Mucosa of descending colon (tissue), 3 donors: Measurements from ENCODE around the gene CFAP77. TPM values are rescaled to one million over a fixed set of nuclear protein-coding genes. Genes with fewer than 3 reads are reported as not detected.

Source experiments
- ATAC-seq: fragments of 200-7000 bp; cut with Tn5 transposase; one replicate; pipeline ENCODE4 v1.9.1; 2020; ENCODE audit warnings: mild to moderate bottlenecking, moderate library complexity
- DNase-seq, 3 donors: peaks; one replicate each; pipeline ENCODE4 v3.0.0-alpha.2; 2020
- H3K36me3 ChIP-seq: fragments of 200-600 bp; one replicate; pipeline ENCODE4 v1.8.0; 2021; ENCODE audit warnings: low read depth, mild to moderate bottlenecking
- H3K4me1 ChIP-seq: fragments of 200-600 bp; one replicate; pipeline ENCODE4 v1.8.0; 2021; ENCODE audit warnings: low read depth, mild to moderate bottlenecking
- H3K4me3 ChIP-seq: fragments of 200-600 bp; one replicate; pipeline ENCODE4 v1.8.0; 2021; ENCODE audit warnings: mild to moderate bottlenecking
- H3K9me3 ChIP-seq: fragments of 200-600 bp; one replicate; pipeline ENCODE4 v1.8.0; 2021; ENCODE audit warnings: mild to moderate bottlenecking
- CTCF ChIP-seq: fragments of 200-600 bp; IDR thresholded peaks from one replicate; pipeline ENCODE4 v1.8.0; 2022; ENCODE audit warnings: antibody characterized with exemption, mild to moderate bottlenecking
- intact Hi-C, 2 donors: fragments of 100-400 bp; cut with DNase I in 1 of 2; cut with micrococcal nuclease in 1 of 2; formaldehyde crosslinking; loops; one replicate each; pipeline versions ENCODE4 v1.11.0 to v1.11.1; 2022; cut with DNase I, micrococcal nuclease
- total RNA-seq, 3 donors: library from RNA; stranded (reverse); fragmentation: NEBNext Ultra II Directional in 2 of 3; extraction: Animal tissue kit (Norgen Biotek cat#: 25700) in 2 of 3; gene quantifications; one replicate each; pipeline versions ENCODE4 v1.2.1 to v1.2.4, GENCODE V29; 2021 to 2023
- donor health status: DM: no; HTN: no; CAD: no; lungs with moderate emphysema.
- donor health status: DM: no; HTN: no; CAD: no.
- donor health status: DM: no; HTN: yes; CAD: no.

Gene CFAP77
- total RNA-seq, 3 donors from 2014 or later = not detected

GRCh38 chr9:132487351-132487791 is 77.4 kb downstream of the CFAP77 start:
- no peaks in the 10 kb centered on the region for H3K4me1 ChIP-seq
- TF ChIP-seq CTCF = no peak
- ATAC-seq (peak; percentile 10), DNase-seq (no peak)
- H3K36me3 ChIP-seq = no peaks in the 10 kb centered on the region
- no peaks in the 10 kb centered on the region for H3K9me3 ChIP-seq
- intact Hi-C loops = no loop called here
- no peak overlapping the region for H3K4me3 ChIP-seq

GRCh38 chr9:132487980-132488535 is 78.0 kb downstream of the CFAP77 start:
- ATAC-seq (no peak), DNase-seq (no peak)
- H3K36me3 ChIP-seq = no peaks in the 10 kb centered on the region
- intact Hi-C loops = no loop called here
- no peaks in the 10 kb centered on the region for H3K9me3 ChIP-seq
- H3K4me3 ChIP-seq = no peak overlapping the region
- TF ChIP-seq CTCF = no peak
- no peaks in the 10 kb centered on the region for H3K4me1 ChIP-seq

- DNase-seq = no peak
- no peaks in the 10 kb centered on the region for H3K4me1 ChIP-seq
- no peak for TF ChIP-seq CTCF
- intact Hi-C loops = no loop called here
- no peaks in the 10 kb centered on the region for H3K36me3 ChIP-seq
- no peaks in the 10 kb centered on the region for H3K9me3 ChIP-seq
- ATAC-seq = no peak
- no peak overlapping the region for H3K4me3 ChIP-seq
These were observed 78.6 kb downstream of the CFAP77 start for GRCh38 chr9:132488626-132489025.

- Histone ChIP-seq H3K4me1 (no peaks in the 10 kb centered on the region), H3K4me3 (no peak overlapping the region), H3K9me3 (no peaks in the 10 kb centered on the region), H3K36me3 (no peaks in the 10 kb centered on the region)
- no peak for ATAC-seq
- no peak for DNase-seq
- TF ChIP-seq CTCF = no peak
- intact Hi-C loops = no loop called here
These were observed 79.5 kb downstream of the CFAP77 start for GRCh38 chr9:132489536-132489935.

- DNase-seq (no peak), ATAC-seq (no peak)
- intact Hi-C loops = no loop called here
These were observed 84.8 kb downstream of the CFAP77 start for GRCh38 chr9:132494857-132495256.

More at GRCh38 chr9:132494857-132495256, 84.8 kb downstream of the CFAP77 start:
- no peak for TF ChIP-seq CTCF
- no peaks in the 10 kb centered on the region for H3K36me3 ChIP-seq
- H3K4me1 ChIP-seq = no peaks in the 10 kb centered on the region
- no peak overlapping the region for H3K4me3 ChIP-seq
- H3K9me3 ChIP-seq = no peaks in the 10 kb centered on the region
